Measurements from ENCODE around the gene AUNIP.
A peak's percentile ranks its signal among the peaks of the same experiment; 100 is the strongest.

Gene AUNIP

DNA sequence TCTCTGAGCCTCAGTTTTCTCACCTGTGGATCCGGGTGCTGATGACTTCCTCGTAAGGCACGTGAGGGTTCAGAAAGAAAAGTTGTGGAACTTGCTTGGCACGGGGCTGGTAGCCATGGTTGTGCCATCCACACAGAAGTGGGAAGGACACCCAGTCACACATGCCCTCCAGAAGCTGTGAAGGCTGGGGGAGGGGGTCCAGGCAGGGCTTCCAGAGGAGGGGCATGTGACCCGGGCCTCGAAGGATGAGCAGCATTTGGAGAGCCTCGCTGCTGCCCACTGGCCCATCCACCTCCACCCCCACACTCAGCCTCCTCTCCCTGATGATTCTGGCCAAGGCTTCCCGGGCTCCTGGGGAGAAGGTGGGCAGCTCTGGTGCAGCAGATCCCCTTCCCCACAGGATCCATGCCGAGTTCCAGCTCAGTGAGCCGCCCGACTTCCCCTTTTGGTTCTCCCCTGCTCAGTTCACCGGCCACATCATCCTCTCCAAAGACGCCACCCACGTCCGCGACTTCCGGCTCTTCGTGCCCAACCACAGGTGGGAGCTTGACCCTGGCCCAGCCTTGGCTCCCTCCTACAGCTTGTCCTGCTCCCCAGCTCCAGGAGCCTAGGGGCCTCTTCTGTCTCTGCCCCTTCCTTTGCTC is 49.9 kb downstream of the AUNIP start:
- DNase-seq (ENCODE audit: low read depth): no peak

DNA sequence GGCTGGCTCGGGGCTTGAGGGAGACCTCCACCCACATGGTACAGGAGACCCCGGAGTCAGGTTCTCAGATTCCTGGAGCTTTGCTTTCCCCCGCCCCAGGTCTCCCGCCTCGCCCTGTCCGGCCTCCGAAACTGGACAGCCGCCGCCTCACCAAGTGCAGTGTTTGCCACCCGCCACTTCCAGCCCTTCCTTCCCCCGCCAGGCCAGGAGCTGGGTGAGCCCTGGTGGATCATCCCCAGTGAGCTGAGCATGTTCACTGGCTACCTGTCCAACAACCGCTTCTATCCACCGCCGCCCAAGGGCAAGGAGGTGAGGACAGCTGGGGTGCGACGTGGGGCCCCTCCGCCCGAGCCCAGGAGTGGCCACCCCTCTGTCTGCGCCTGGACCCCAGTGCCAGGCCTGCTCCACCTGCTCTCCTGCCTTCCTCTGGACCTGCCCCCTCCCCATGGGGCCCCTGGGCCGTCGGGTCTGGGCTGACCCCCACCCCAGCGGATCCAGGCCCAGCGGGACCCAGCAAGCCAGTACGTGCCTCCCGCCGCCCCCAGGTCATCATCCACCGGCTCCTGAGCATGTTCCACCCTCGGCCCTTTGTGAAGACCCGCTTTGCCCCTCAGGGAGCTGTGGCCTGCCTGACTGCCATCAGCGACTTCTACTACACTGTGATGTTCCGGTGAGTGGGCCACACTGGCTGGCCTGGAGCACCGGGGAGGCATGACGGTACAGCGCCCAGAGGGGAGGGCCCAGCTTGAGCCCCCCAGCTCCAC is 50.6 kb downstream of the AUNIP start:
- DNase-seq (ENCODE audit: low read depth): no peak

DNA sequence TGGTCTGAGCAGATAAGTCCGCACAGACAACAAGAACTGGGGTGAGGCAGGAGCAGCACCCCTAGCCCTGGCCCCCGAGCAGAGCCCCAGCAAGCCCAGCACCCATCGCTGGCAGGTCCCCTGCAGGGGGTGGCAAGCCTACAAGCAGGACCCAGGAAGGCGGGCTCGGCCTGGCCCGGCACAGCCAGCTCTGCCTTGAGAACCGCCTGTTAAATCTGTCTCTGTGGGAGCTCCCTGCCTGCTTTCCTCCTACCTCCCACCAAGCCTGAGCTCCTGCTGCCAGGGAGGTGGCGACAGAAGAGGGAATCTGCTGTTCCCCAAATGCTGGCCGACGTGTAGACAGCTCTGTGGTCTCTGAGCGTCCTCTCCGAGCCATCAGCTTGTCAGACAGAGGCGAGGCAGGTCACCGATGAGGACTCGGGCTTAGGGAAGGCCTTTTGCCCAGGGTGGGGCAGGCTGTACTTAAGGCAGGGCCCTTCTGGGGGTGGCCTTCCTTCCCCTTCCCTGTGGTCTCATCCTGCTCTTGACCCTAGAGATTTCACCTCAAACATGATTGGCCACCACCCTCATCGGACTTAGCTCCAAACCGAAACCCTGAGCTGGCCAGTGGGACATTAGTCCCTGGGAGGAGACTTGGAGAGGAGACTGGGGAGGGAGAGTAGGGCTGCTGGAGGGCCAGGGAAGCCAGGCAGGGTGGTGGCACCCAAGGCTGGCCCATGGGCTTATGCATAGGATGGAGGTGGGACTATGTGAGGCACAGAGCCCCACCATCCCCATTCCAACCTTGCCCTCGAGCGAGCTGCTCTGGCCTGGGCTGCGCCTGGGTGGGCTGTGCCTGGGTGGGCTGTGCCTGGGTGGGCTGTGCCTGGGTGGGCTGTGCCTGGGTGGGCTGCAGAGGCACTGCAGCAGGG is 51.5 kb downstream of the AUNIP start:
- no peak for DNase-seq (ENCODE audit: low read depth)

DNA sequence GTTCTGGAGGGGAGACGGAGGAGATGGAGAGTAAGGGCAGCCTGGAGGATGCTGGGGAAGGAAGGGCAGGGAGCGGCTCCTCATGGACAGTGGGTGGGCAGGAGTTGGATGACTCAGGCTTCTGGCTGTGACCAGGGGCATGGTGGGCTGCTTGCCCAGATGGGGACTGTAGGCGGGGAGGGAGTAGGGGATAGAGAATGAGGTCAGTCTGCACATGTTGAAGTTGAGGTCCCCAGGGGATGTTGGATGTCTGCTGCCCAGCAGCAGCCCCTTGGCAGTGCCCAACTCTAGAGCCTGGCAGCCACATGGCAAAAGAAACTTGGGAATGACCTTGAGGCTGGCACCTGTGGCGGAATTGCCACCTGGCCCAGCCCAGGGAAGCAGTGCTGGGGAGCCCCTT is 52.8 kb downstream of the AUNIP start:
- peak; percentile 74 for DNase-seq (ENCODE audit: low read depth)

DNA sequence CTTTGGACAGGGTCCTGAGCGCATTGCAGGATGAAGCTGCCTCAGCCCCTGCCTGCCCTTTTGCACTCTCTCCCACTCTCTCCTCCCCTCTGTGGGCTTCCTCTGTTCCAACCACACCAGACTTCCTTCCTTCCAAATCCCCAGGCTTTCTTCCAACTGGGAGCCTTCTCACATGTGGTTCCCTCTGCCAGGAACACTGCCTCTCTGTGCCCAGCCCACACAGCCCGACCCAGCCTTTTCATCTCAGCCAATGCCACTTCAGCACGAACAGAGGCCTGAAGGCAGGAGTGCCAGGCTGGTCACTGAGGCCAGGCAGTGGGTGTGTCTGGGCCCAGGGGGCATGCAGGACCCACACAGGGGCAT is 53.4 kb downstream of the AUNIP start:
- no peak for DNase-seq (ENCODE audit: low read depth)

DNA sequence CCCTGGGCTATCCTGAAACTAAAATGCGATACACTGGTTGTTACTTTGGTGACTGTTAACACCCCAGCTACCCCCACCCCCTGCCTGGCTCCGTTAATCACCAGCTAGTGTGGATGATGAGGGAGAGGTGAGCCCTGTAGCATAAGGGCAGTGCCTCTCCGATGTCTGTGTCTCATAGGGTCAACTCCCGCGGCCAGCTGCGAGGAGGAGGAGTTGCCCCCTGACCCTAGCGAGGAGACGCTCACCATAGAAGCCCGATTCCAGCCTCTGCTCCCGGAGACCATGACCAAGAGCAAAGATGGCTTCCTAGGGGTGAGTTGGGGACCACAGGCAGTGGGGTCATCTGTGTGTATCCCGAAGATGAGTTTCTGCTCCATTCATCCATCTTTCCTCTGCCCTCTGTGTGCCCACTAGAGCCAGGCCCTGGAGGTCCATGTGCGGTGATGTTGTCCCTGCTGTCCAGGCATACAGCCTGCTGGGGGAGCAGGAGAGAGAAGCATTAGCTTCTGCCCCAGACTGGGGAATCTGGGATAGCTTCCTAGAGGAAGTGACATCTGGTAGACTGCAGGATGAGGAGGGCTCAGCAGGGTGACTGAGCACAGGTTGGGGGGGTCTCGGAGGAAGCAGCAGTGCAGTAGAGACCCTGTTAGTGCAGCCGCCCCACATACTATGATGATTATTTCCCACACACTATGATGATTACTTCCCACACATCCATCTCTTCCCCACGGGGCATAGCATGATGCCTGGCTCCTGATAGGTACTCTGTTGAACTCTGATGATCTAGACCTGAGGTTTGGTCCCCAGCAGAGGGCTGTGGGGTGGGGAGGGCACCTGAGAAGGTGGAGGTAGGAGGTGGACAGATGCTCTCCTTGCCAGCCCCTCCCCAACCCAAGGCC is 54.0 kb downstream of the AUNIP start:
- no peak for DNase-seq (ENCODE audit: low read depth)

DNA sequence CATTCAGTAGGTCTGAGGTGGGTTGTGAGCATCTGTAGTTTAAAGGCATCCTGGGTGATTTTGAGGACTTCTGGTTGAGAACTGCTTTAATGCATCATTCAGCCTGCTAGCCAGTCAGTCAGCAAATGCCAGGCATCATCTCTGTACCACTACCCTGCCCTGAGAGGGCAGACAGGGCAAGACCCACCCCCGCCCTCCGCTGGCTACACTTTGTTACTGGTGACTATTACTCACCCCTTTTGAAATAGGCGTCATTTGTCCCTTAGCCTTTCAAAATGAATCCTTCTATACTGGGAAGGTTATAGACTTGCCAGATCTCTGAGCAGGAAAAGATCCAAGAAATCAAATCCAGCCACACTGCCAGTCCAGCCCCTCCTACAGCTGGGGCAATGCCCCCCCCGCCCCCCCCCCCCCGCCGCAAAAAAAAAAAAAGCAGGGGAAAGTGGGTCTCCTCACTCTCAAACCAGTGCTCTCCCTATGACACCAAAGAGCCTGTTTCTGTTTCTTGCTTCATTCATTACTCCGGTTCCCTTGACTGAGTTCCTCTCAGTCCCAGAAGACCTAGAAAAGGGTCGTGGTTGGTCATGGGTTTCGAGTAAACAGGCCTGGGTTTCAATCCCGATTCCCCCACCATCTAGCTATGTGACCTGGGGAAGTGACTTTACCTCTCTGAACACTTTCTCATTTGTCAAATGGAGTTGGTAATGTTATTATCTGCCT is 54.9 kb downstream of the AUNIP start:
- no peak for DNase-seq (ENCODE audit: low read depth)

DNA sequence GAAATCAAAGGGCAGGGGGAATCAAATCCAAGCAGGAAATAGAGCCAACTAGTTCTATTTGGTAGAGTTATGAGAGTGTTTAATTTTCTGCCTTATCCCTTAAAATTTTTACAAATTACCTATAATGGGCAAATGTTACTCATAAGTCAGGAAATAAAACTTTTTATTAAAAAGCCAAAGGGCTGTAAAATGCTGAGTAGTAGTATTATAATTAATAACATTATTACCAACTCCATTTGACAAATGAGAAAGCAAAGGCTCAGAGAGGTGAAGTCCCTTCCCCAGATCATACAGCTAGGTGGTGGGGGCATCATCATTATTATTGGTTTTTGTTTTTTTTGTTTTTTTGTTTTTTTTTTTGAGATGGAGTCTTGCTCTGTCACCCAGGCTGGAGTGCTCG is 55.9 kb downstream of the AUNIP start:
- DNase-seq (ENCODE audit: low read depth): no peak

DNA sequence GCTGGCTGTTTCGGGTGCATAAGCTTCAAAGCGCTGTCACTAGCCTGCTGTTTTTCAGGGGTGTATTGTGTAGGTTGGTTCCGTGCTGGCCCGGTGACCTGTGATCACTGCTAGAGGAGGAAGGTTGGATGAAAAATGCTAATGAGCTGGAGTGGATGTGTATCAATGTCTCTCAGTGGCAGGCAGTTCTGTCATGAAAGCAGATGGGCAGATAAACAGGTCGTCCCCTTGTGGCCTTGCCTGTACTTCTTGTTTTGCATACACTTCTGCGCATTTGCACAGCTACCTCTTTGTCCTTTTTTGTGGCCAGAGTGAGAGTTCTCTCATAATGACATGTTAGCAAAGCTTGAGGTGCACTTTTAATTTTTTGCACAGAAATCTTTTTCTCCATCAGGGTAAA is 56.3 kb downstream of the AUNIP start:
- DNase-seq (ENCODE audit: low read depth): no peak

DNA sequence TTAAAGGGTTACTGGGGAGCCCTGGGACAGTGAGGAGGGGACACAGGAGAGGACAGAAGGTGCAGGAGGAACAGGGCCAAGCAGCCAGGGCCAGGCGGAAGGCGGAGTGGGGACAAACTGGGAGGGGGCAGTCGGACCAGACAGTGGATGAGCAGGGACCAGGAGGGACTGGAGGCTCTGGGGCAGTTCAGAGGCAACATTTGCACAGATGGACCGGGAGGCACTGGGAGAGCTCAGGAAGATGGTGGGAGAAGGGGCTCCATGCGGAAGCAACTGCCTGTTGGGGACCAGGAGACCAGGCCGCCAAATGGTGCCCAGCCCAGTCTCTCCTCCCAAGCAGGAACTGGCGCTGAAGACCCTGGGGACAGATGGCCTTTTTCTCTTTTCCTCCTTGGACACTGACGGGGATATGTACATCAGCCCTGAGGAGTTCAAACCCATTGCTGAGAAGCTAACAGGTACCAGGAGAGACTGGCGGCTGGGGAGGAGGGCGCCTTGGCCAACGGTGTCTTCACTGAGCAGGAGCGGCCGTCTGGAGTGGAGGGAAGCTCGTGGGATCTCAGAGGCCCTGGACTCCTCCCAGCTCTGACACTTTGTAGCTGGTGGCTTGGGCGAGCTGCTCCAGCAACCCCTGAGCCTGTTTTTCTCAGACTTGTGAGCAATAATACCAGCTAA is 58.4 kb downstream of the AUNIP start:
- DNase-seq (ENCODE audit: low read depth): no peak

DNA sequence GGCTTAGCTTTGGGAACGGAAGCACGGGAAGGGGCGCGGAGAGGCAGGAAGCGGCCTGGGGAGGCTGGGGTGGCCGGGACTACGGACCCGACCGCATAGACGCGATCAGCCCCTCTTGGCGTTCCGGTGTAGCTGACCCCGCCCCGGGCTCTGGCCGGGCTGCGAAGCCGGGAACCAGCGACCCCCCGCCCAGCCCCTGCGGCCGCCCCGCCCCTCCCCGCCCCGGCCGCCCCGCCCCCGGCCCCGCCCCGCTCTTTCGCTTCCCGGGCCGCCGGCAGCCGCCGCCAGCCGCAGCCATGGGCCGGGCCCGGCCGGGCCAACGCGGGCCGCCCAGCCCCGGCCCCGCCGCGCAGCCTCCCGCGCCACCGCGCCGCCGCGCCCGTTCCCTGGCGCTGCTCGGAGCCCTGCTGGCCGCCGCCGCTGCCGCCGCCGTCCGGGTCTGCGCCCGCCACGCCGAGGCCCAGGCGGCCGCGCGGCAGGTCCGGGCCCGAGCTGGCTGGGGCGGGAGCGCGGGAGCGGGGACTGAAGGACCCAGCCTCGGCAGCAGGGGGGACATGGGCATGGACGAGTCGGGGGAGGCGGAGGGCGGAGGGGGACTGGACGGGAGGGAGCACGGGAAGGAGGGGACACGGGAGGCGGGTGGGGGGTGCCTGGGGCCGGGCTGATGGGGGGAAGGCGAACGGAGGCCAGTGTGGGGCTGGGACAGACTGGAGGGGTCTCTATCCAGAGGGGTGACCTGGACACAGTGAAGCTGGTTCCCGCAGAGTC is 59.1 kb downstream of the AUNIP start, which contains the start of gene SELENON:
SELENON (plus strand) TSS at position 259 of the 768 bp plus-strand sequence; CDS start at position 297, 38 bp downstream.
- DNase-seq (ENCODE audit: low read depth): no peak

DNA sequence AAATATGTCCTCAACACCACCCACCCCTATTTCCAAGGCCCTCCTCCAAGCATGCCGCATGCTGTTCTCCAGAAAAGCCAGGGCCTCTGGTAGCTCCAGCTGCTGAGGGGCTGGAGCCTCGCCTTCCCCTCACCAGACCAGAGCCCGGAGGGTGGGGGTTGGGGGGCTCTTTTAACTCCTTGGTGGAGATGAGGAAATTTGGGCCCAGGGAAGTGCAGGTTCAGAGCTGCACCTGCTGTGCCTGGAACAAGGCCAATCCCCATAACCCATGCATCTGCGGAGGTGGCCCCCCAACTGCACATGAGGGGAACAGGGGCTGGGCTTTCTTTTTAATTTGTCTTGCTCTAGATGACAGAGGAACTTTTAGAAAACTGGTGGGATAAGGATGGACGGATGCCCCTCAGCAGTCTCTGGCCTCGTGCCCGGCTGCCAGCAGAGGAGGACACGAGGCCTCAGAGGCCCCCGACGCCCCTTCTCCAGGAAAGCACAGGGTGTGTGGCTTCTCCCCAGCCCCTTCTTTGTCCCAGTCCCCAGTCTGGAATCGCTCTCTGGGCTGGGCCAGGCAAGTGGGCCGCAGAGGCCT is 59.8 kb downstream of the AUNIP start:
- DNase-seq (ENCODE audit: low read depth): no peak

DNA sequence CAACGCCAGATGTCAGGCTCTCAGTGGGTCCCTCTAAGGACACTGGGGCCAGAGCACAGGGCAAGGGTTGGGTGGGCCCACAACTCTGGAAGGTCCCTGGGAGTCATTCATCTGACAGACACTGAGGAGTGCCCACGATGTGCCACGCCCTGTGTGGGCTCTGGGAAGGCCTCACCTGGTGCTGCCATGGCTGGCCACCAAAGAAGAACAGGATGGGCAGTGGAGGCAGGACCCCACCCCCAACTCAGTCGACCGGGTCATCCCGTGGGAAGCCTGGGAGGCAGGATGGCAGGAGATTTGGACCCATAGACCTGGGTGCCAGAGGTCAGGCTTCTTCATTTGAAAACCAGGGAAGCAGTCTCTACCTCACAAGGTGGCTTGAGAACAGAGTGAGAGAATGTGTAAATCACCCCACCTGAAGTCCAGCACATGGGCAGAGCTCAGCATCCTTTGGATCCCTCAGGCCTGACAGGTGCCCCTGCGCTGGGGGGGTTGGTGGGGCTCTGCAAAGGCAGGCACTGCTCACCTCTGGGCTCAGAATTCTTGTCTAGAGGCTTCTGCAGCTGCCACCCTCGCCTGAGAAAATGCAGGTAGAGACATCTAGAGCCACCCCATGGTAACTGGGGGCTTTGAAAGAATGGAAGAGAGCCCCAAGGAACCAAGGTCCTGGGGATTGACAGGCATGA is 60.4 kb downstream of the AUNIP start:
- no peak for DNase-seq (ENCODE audit: low read depth)

DNA sequence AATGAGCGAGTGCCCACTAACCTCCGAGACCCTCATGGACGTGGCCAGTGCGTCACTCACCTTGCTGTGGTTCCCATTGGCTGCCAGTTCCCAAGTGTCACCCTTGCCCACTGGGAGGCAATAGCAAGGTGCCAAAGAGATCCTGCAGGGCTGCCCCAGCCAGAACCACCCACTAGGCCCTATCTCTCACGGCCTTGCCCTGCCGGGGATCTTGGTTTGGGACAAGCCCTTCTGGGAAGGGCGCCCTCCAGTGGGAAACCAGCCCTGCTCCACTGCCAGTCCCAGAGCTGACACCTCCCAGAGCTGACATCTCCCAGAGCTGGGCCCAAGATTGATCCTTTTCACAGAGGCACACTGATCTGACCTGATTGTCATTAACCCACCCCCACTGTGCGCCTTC is 61.3 kb downstream of the AUNIP start:
- DNase-seq (ENCODE audit: low read depth): no peak

DNA sequence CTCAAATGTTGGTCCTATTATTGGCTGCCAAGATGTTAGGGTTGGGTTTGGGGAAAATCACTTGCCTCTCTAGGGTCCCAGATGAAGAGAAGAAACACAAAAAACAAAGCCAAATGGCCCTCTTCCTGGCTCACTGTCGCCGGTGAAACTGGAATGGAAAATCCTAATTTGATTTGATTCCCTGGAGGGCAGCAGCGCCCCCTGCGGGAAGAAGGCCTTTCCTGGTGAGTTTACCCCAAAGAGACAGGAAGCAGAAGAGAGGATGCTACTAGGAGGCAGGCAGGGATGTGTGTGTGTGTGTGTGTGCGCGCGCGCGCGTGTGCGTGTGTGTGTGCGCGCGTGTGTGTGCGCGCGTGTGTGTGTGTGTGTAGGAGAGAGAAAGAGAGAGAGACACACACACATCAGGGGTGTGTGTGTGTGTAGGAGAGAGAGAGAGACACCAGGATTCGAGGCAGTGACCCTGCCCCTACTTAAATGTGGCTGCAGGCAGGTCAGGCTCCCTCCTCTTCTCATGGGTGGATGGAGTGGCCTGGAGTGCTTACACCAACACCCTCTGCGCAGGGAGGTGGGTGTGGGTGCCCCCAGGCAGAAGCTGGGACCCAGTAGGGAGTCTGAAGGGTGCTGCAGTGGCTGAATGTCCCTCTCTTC is 62.3 kb downstream of the AUNIP start:
- DNase-seq (ENCODE audit: low read depth): peak; percentile 59

DNA sequence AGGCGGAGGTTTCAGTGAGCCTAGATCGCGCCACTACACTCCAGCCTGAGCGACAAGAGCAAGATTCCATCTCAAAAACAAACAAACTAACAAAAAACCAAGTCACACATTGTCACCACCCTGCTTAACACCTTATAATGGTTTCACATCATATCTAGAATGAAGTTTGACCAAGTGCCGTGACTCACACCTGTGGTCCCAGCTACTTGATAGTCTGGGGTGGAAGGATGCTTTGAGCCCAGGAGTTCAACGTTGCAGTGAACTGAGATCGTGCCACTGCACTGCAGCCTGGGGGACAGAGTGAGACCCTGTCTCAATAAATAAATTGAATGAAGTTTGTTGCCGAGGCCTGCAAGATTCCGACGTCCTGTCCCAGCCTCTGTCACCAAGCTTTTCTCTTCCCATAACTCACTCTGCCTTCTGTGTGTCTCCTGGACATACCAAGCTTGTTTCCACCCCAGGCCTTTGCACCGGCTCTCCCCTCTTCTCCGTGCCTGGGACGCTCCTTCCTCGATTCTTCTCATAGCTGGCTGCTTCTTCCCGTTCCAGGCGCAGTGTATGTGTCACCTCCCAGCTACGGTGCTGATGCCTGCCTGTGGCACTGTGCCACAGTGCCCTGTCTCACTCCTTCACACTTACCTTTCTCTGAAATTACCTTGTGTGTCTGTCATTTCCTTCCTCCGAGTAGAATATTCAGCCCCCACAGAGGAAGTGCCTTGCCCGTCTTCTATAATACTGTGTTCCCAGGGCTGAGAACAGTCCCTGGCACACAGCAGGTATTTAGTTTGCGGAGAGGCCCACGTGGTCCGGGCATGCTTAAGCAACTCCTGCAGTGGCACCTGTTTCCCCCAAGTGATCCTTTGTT is 63.1 kb downstream of the AUNIP start:
- no peak for DNase-seq (ENCODE audit: low read depth)

DNA sequence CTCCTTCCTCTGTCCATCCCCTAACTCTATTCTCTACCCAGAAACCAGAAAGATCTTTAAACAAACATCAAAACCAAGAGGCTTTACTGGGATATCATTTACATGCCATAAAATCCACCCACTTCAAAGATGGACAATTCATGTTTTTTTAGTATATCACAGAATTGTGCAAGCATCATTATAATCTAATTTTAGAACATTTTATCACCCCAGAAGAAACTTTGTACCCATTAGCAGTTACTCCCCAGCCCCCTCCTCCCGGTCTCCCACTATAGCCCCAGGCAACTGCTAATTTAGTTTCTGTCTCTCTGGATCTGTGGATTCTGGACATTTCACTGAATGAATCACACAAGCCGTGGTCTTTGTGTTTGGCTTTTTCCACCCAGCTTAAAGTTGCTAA is 64.0 kb downstream of the AUNIP start:
- DNase-seq (ENCODE audit: low read depth): no peak
